ENCODE results near the gene ZSWIM7.
"Not testable (repeated sequence)": the region's sequence is repeated elsewhere in the genome, so short reads cannot be mapped to it uniquely, and the experiment has no call there.

Gene ZSWIM7

DNA sequence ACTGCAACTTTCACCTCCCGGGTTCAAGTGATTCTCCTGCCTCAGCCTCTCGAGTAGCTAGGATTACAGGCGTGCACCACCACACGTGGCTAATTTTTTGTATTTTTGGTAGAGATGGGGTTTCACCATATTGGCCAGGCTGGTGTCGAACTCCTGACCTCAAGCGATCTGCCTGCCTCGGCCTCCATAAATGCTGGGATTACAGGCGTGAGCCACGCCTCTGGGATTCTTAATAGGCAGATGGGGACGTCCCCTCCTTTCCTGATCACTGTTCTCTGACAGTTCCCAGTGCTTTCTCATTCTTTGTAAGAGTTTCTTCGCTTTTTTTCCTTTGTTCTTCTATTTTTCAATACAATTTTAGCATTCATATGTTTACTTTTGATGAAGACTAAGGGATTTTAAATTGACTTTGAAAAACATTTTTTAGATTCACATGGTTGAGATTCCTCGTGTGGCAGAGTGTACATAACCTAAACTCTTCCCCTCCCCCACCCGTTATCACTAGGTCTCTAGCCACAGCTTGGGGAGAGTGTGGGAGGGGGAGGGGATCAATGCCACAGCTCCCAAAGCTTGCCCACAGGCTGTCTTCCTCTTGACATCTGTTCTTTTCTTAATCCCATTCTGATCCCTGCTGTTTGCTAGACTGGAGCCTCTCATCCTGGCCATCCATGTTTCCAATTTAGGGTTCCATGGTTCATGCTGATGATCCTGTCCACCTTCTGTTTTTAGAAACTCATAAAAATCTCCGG lies 43.5 kb downstream of the ZSWIM7 start:
- no peak for DNase-seq

DNA sequence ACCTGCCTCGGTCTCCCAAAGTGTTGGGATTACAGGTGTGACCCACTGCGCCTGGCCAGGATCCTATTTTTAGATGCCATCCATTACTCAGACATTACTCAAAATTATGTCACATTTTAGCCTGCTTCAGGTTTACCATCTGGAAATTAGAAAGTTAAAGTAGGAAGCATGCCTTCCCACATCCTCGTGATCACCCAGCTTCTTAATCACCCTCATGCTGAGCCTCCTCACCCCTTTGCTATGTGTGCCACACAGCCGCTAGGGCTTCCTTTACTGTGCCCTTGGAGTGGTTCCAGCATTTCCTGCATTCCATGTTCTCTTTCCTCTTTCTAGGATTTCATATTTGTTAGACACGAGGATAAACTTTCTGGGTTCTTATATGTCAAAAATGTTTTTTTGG lies 45.3 kb downstream of the ZSWIM7 start:
- DNase-seq, result no peak

DNA sequence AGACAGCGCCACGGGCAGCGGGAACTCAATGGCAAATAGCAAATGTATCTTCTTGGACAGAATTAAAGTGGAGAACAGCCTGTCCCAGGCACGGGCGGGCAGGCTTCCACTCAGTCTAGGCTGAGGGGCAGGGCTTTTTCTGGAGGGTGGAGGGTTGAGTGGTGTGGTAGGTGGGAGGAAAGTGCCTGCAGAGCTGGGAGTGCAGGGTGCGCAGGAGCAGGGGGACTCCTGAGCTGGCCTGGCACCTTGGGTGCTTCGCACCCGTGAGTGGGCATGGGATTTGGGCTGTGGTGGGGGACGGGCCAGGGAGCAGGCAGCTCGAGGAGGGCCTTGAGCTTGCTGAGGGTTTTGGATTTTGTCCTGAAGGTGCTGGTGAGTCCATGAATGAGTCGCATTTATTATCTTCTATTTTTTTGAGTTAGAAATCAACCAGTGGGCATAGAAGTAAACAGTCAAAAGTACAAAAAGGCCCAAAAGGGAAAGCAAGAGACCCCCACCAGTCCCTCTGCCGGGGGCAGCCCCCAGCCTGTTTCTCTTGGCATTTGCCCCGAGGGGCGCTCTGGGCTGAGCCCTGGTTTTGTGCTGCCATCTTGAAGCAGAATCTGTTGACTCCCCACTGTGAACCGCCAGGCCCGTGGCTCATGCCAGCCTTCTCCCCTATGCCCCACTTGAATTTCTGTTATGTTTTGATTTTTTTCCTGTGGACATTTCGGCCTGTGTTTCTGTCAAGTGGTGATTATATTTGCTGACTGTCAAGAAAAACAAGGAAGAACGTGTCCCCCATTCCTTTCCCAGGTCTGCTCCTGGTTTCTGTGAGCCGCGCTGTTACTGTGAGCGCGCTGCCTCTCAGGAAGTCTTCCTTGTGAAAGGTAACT lies 46.4 kb downstream of the ZSWIM7 start:
- DNase-seq, result no peak

DNA sequence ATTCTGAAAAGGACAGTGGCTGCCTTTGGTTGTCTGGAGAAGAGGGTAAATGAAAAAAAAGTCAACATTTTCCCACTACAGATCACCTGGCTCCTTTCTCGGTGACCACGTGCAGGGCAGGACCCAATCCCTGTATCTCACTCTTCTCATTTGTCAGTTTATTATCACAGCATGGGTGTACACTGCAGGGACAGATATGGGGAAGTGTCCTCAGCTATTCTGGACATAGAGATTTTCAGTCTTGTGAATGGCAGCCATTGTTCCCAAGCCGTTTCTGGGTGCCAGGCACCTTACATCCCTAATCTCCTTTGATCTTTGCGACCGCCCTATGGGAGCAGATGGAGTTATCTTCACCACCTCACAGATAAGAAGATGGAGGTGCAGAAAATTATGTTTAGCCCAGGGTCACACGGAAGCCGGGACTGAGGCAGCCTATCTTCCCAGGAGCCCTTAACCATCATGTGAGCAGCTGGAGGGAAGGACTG lies 47.4 kb downstream of the ZSWIM7 start:
- no peak for DNase-seq

DNA sequence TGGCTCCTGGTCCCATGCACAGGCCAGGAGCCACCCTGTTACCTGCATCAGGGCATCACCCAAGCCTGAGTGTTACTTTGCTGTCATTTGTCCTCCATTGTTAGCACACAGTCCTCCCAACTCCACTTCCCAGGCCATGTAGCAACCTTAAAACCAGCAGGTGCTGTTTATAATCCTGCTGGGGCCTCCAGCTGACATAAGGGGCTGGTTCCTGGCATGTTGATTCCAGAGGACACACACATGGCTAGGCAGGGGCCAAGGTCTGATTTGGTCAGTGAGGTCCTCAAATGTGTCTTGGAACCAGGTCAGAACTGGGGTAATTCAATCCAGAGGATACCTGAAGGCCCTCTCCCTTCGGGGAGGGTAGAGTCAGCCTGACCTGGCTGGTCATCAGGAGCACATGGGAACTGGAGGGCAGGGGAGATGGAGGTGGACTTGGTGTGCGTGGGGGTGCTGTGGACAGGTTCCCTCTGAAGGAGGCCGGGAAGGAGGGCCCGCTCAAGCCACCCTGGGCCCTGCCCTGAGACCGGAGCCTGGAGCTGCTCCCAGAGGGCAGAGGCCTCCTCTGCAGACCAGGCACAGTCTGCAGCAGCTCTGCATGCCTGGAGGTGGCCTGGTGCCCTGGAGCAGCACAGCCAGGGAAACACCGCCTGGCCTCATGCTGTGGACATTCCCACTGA lies 48.0 kb downstream of the ZSWIM7 start:
- no peak for DNase-seq

DNA sequence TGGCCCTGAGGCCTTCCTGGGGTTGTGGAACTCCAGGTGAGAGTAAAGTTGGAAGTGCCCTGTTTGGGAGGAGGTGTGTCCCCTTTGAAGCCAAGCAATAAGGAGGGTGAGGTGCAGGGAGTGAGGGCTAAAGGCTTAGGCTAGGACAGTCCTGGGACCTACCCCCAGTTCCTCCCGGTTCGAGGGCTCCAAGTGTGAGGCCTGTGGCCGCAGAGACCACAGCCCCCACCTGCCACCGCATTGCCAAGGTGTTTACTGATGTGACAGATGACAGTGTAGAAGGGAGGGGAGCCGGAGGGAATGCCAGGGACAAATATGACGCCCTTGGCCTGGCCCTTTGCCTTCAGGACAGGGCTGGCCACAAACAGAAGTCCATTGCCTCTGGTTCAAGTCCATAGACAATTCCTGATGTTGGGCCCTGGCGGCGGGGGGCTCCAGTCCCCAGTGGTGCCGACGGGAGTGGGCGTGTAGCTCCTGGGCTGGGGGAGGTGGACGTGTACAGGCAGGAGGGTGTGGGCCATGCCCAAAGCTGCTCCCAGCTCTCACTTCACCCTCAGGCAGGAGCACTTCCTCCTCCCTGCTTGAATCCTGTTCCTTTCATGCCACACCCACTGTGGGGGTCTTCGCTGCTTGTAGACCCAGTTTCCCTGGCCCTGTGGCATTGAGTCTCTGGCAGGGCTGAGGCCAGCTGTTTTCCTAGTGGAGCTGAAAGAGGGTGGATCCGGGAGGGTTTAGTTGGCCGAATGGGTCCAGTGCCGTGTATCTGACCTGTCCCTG lies 51.3 kb downstream of the ZSWIM7 start:
- no peak for DNase-seq

DNA sequence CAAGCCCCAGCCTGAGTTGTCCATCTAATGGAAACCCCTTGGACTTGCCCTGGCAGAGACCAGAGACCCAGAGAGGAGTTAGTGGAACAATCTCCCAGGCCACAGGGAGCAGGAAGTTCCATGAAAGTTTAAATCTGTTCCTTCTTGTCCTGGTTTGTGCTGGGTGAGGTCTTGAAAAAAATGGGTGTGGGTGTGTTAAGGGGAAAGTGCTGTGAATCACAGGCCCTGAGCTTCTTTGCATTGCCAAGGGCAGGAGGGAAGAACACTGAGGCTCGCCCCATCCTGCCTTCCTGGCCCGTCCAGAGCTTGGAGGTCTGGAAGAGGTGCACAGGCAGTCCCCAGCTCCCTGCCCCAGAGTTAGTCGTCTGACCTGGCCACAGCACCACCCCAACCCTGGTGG lies 52.2 kb downstream of the ZSWIM7 start:
- DNase-seq, result no peak

DNA sequence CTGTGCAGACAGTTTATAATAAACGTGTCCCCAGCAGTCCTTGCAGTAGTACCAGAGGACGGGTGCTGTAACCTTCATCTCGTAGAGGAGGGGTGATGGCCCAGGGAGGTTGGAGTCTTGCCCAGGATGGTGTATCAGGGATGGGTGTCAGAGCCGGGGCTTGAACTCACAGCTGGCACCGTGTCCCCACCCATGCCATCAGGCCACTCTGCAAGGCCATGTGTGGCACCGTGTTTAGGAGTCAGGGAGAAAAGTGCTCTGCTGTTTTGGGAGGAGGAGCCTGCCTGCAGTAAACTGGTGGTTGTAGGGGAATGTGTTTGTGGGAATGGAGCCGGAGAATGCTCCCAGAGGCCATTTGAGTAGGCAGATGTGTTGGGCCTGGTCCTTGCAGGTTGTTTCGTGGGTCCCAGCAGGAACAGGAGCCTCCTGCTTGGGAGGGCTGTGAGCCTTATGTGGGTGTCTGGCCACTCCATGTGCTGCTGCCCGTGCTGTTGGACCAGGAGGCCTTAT lies 52.8 kb downstream of the ZSWIM7 start:
- no peak for DNase-seq

DNA sequence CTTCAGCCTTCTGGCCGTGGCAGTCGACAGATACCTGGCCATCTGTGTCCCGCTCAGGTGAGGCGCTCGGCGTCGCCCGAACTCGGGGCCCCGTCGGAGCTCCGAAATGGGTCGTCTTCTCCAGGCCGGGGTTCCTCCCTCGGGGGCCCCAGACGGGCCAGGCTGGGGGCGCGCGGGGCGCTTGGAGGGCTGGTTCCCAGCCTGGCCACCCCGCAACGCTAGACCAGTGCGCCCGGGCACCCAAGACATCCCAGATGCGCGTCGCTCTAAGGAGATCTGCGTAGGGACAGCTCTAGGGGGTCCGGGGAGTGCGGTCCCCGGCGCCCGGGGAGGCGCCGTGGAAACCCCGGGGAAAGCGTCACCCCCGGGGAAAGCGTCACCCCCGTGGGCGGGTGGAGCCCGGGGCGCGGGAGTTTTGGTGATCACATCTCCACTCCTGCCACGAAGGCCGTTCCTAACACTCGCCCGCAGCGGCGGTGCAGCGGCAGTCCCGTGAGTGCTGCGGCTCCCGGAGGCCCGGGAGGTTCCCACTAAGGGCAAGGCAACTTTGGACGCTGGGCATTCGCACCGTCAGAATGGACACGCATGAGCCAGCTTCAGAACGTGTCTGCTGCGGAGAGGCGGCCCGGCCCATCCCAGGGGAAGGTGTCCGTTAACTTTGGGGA lies 53.8 kb downstream of the ZSWIM7 start:
- DNase-seq, result no peak

DNA sequence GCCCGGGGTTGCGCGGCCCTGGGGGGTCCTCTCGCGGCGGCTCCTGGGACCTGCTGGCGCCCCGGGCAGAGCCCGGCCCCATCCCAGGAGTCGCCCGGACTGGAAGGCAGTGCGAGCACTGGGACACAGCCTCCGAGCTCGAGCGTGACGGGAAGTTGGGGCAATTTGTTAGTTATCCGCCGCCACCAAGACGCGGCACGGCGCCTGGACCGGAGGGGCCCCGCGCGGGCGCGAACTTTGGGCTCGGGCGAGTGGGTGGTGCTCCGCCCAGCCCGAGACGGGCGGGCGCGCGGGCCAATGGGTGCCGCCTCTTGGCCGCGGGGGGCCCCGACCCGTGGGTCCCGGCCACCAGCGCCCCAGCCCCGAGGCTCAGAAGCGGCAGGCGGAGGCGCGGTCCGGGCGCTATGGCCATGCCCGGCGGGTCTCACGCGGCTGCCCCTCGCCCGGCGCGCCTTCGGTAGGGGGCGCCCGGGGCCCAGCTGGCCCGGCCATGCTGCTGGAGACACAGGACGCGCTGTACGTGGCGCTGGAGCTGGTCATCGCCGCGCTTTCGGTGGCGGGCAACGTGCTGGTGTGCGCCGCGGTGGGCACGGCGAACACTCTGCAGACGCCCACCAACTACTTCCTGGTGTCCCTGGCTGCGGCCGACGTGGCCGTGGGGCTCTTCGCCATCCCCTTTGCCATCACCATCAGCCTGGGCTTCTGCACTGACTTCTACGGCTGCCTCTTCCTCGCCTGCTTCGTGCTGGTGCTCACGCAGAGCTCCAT lies 54.6 kb downstream of the ZSWIM7 start, which contains the start of gene ADORA2B:
Gene ADORA2B (plus strand): TSS at position 372 of the 768 bp plus-strand sequence. CDS start 119 bp downstream, at position 491.
- peak; percentile 87 for DNase-seq

DNA sequence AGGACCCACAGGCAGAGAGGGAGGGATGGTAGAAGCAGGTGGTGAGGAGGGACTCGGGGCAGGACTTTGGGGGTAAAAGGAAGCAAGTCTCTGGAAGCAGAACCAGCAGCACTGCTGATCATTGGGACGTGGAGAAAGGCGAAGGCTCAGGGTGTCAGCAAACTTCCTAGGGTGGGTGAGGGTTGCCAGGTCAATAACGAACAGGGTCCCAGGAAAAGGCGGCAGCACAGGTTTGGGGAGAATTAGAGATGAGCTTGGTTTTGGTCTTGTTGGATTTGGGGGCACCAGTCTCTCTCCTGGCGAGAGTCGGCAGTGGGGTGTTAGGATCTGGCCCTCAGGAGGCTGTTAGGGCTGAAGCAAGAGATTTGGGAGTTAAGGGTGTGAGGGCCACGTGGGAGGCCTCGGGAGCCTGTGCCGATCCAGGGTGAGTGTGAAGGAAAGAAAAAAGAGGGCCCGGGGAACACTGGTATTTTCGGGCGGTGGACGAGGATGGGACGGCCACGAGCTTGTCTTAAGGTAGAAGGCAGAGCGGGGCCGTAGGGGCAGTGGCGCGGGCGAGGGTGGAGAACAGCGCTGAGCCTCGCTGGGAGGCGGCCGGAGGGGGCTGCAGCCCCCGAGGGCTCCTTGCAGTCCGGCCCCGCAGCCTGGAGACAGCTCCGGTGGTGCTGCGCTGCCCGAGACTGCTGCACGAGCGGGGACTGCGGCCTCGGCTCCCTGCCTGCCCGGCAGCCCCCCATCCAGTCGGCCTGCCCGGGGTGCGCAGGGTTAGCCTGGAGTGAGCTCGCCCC lies 55.3 kb downstream of the ZSWIM7 start:
- no peak for DNase-seq

DNA sequence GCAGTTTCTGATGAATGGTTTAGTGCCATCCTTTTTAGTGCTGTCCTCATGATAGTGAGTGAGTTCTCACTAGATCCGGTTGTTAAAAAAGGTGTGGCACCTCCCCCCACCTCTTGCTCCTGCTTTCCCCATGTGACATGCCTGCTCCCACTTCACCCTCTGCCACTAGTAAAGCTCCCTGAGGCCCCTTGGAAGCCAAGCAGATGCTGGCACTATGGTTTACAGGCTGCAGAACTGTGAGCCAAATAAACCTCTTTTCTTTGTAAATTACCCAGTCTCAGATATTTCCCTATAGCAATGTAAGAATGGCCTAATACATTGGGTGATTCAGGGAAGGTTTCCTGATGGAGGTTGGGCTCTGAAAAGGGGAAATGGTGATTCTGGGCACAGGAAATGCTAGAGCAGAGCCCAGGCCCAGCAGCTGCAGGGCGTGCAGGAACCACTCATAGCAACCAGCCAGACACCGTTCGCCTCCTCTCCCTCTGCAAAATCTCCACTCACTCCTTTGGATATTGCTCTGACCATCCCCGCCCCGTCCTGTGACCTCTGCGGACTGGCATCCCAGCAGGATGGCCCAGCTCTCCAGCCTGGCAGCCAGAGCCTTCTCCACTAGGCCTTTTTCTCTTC lies 57.2 kb downstream of the ZSWIM7 start:
- no peak for DNase-seq

DNA sequence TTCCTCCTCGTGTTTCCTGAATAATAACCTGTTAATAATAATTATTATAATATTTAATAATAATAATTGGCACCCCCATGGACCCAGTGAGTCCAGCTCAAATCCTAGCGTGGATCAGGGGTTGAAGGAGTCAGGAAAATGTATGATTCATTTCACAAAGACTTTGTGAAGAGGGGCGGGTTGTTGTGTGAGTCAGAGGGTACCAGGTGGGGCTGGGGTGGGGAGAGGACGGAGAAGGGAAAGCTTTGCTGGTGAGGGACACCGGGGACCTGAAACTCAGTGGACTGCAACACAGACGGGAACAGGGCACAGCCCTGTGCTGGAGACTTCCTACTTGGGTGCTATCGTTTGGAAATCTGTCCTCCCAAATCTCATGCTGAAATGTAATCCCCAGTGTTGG lies 57.7 kb downstream of the ZSWIM7 start:
- no peak for DNase-seq

DNA sequence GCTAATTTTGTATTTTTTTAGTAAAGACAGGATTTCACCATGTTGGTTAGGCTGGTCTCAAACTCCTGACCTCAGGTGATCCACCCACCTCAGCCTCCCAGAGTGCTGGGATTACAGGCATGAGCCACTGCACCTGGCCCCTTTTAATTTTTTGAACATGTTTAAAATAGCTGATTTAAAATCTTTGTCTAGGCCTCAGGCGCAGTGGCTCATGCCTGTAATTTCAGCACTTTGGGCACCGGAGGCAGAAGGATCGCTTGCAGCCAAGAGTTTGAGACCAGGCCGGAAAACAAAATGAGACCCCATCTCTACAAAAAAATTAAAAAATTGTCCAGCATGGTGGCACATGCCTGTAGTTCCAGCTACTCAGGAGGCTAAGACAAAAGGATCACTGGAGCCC lies 63.0 kb downstream of the ZSWIM7 start:
- DNase-seq, result not testable (repeated sequence)

DNA sequence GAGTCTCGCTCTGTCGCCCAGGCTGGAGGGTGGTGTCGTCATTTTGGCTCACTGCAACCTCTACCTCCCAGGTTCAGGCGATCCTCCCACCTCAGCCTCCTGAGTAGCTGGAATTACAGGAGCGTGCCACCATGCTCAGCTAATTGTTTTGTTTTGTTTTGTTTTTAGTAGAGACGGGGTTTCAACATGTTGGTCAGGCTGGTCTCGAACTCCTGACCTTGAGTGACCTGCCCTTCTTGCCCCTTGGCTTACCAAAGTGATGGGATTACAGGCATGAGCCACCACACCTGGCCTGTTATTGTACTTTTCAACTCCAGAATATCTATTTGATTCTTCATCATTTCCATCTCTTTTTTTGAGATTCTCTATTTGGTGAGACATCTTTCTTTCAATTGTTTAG lies 63.6 kb downstream of the ZSWIM7 start:
- DNase-seq, result no peak

DNA sequence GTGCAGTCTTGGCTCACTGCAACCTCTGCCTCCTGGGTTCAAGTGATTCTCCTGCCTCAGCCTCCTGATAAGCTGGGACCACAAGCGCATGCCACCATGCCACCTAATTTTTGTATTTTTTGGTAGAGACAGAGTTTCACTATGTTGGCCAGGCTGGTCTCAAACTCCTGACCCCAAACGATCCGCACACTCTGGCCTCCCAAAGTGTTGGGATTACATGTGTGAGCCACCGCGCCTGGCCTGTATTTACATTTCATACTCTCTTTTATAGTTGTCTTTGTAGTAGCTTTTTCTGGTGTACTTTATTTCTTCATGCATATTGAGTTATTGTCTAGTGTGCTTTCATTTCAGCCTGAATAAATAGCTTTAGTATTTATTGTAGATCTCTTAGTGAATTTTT lies 64.6 kb downstream of the ZSWIM7 start:
- DNase-seq, result no peak

DNA sequence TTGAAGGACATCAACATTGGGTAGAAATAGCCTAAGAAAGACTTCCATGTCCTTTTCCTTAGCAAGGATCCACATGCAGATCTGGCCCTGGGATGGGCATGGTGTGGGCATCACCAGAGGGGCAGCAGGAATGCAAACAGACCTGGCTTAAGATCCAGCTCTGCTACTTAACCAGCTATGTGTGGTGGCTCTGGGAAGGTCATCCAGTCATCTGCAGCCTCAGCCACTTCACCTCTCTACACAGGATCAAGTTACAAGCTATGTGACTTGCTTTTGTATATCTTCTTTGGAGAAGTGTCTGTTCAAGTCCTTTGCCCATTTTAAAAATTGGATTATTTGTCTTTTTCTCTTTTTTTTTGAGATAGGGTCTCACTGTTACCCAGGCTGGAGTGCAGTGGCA lies 68.1 kb downstream of the ZSWIM7 start:
- no peak for DNase-seq

DNA sequence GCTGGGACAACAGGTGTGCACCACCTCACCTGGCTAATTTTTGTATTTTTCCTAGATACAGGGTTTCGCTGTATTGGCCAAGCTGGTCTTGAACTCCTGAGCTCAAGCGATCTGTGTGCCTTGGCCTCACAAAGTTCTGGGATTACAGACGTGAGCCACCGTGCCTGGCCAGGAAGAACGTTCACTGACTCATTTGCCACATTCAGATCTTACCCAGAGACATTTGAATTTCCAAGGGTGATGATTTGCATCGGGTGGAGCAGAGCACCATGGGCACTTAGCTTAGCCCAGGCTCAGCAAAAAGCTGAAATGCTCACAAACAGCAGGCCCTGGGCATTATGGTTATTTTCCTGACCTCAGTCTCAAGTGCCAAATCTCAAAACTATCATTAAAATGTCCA lies 69.1 kb downstream of the ZSWIM7 start:
- DNase-seq, result no peak

DNA sequence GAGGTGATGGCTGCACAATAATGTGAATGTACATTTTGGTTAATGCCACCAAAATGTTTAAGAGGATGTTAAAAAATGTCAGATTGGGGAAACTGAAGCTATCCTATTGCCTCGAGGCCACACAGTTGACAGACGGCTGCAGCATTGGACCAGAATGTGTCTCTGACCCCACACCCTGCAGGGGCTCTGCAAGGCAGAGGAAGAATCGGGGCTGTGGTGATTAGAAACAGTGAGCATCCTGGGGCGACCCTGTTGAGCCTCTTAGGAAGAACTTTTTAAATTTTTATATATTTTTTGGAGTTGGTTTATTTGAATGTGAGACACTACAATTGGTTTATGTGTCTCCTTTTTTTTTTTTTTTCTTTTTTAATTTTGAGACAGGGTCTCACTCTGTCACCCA lies 69.6 kb downstream of the ZSWIM7 start:
- DNase-seq, result no peak
